AG10803 (cell line): Measurements from ENCODE around the gene PEX6.
A peak's percentile ranks its signal among the peaks of the same experiment; 100 is the strongest.

Experiments used
- DNase-seq: peaks from one replicate; pipeline ENCODE4 v3.0.0; 2010; ENCODE audit warnings: low read depth
- H3K4me3 ChIP-seq: 2 replicates; pipeline ENCODE4 v1.5.1; 2011; ENCODE audit warnings: mild to moderate bottlenecking, low read length, control low read depth
- TF ChIP-seq, protein P1 (sequence below): conservative IDR thresholded peaks from 2 replicates; pipeline ENCODE4 v1.5.1; 2011; ENCODE audit warnings: mild to moderate bottlenecking, low read length, control low read depth, inconsistent platforms

PEX6 gene

GRCh38 chr6:42923666-42924065 is 55.3 kb downstream of the PEX6 start:
- peak; percentile 31 for DNase-seq
- TF ChIP-seq, protein P1, sequence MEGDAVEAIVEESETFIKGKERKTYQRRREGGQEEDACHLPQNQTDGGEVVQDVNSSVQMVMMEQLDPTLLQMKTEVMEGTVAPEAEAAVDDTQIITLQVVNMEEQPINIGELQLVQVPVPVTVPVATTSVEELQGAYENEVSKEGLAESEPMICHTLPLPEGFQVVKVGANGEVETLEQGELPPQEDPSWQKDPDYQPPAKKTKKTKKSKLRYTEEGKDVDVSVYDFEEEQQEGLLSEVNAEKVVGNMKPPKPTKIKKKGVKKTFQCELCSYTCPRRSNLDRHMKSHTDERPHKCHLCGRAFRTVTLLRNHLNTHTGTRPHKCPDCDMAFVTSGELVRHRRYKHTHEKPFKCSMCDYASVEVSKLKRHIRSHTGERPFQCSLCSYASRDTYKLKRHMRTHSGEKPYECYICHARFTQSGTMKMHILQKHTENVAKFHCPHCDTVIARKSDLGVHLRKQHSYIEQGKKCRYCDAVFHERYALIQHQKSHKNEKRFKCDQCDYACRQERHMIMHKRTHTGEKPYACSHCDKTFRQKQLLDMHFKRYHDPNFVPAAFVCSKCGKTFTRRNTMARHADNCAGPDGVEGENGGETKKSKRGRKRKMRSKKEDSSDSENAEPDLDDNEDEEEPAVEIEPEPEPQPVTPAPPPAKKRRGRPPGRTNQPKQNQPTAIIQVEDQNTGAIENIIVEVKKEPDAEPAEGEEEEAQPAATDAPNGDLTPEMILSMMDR: no peak
- H3K4me3 ChIP-seq: no peak overlapping the region

GRCh38 chr6:42921801-42922200 is 57.2 kb downstream of the PEX6 start:
- TF ChIP-seq, protein P1: no peak
- no peak for DNase-seq
- H3K4me3 ChIP-seq: no peak overlapping the region

DNA sequence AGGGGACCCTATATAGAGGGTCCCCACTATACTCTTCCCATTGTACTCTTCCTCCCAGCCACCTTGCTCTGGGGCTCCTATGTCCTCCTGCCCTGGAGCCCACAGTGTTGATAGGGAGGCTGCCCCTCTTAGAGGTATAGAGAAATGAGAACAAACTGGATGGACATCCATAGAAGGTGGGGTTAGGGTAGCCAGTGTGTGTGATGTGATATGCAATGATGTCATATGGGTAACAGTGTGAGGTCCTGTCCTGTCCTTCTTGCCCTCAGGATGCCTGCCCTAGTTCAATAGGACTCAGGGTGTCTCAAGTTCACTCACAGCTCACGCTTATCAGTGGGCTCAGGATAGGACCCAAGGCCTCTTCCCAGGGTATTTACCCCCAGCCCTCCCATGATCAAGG is 62.7 kb downstream of the PEX6 start:
- no peak for DNase-seq
- H3K4me3 ChIP-seq: no peak overlapping the region
- TF ChIP-seq, protein P1: no peak

DNA sequence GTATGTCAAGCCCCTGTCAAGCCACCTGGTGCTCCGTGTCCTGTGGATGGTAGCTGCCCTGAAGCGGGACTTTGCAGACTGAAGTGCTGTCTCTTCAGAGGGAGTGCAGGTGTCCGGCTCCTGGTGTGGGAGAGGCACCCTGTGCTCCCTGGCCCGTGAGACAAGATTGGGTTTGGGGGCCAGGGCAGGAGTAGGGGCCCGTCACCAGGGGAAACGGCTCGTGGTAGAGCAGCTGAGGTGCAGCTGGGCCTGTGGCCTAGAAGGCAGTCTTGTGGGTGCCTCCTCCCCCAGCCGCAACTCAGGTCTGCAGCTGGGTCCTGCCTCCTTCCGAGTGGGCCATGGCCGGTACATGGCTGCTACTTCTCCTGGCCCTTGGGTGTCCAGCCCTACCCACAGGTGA is 63.2 kb downstream of the PEX6 start, which contains the start of gene PTCRA:
Gene PTCRA, plus strand, starts transcription at position 322 of the 400 bp plus-strand sequence. Its CDS starts 17 bp downstream, at position 339.
- H3K4me3 ChIP-seq: no peak within 1 kb of the TSS
- TF ChIP-seq, protein P1: no peak
- DNase-seq: no peak

DNA sequence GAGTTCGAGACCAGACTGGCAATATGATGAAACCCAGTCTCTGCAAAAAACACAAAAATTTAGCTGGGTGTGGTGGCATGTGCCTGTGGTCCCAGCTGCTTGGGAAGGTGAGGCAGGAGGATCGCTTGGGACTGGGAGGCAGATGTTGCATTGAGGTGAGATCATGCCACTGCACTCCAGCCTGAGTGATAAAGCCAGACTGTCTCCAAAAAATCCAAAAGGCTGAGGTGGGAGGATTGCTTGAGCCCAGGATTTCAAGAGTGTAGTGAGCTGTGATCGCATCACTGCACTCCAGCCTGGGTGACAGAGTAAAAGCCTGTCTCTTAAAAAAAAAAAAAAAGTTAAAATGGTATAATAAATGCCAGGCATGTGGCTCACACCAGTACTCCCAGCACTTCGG is 64.4 kb downstream of the PEX6 start:
- TF ChIP-seq, protein P1: no peak
- DNase-seq: peak; percentile 18
- H3K4me3 ChIP-seq: no peak overlapping the region
